ENCODE data around the gene ESPNL.

The ESPNL gene

GRCh38 chr2:238077292-238077691 is 22.8 kb upstream of the ESPNL start:
- H3K36me3 Mint-ChIP-seq (ENCODE audit: low read depth) = peaks cover 100% of the 10 kb centered on the region
- no peak overlapping the region for H3K4me3 Mint-ChIP-seq
- H3K4me1 Mint-ChIP-seq = peaks cover 6% of the 10 kb centered on the region
- H3K9me3 Mint-ChIP-seq = peaks cover 21% of the 10 kb centered on the region
- no peak for TF ChIP-seq CTCF (IDR thresholded peaks at IDR 0.05)
- peak overlapping the region; percentile 9 for H3K27ac Mint-ChIP-seq
- DNase-seq = no peak
- H3K27me3 Mint-ChIP-seq (ENCODE audit: low read depth, poor library complexity) = no peaks in the 10 kb centered on the region

- Mint-ChIP-seq H3K27ac (no peak overlapping the region), H3K36me3 (ENCODE audit: low read depth) (peaks cover 96% of the 10 kb centered on the region), H3K4me1 (peaks cover 6% of the 10 kb centered on the region), H3K9me3 (peaks cover 14% of the 10 kb centered on the region), H3K4me3 (no peak overlapping the region), H3K27me3 (ENCODE audit: low read depth, poor library complexity) (no peaks in the 10 kb centered on the region)
- no peak for TF ChIP-seq CTCF (IDR thresholded peaks at IDR 0.05)
- DNase-seq = no peak
These were observed 20.2 kb upstream of the ESPNL start for GRCh38 chr2:238079874-238080327.

GRCh38 chr2:238080518-238080917 is 19.6 kb upstream of the ESPNL start:
- H3K4me1 Mint-ChIP-seq = peaks cover 6% of the 10 kb centered on the region
- H3K36me3 Mint-ChIP-seq (ENCODE audit: low read depth) = peaks cover 95% of the 10 kb centered on the region
- no peak overlapping the region for H3K4me3 Mint-ChIP-seq
- H3K27me3 Mint-ChIP-seq (ENCODE audit: low read depth, poor library complexity) = no peaks in the 10 kb centered on the region
- H3K9me3 Mint-ChIP-seq = peaks cover 14% of the 10 kb centered on the region
- TF ChIP-seq CTCF (IDR thresholded peaks at IDR 0.05) = no peak
- DNase-seq = no peak
- no peak overlapping the region for H3K27ac Mint-ChIP-seq

- H3K9me3 Mint-ChIP-seq = peaks cover 14% of the 10 kb centered on the region
- no peak for TF ChIP-seq CTCF (IDR thresholded peaks at IDR 0.05)
- no peak overlapping the region for H3K4me3 Mint-ChIP-seq
- DNase-seq = no peak
- peaks cover 95% of the 10 kb centered on the region for H3K36me3 Mint-ChIP-seq (ENCODE audit: low read depth)
- peaks cover 6% of the 10 kb centered on the region for H3K4me1 Mint-ChIP-seq
- no peaks in the 10 kb centered on the region for H3K27me3 Mint-ChIP-seq (ENCODE audit: low read depth, poor library complexity)
- no peak overlapping the region for H3K27ac Mint-ChIP-seq
These were observed 19.0 kb upstream of the ESPNL start for GRCh38 chr2:238081150-238081549.

- Mint-ChIP-seq H3K36me3 (ENCODE audit: low read depth) (peaks cover 94% of the 10 kb centered on the region), H3K27ac (no peak overlapping the region), H3K4me1 (peaks cover 6% of the 10 kb centered on the region), H3K27me3 (ENCODE audit: low read depth, poor library complexity) (no peaks in the 10 kb centered on the region), H3K9me3 (peaks cover 14% of the 10 kb centered on the region), H3K4me3 (no peak overlapping the region)
- no peak for DNase-seq
- TF ChIP-seq CTCF (IDR thresholded peaks at IDR 0.05) = no peak
These were observed 18.6 kb upstream of the ESPNL start for GRCh38 chr2:238081561-238081960.

- TF ChIP-seq CTCF (IDR thresholded peaks at IDR 0.05) = no peak
- Mint-ChIP-seq H3K4me1 (peaks cover 6% of the 10 kb centered on the region), H3K27me3 (ENCODE audit: low read depth, poor library complexity) (no peaks in the 10 kb centered on the region), H3K27ac (no peak overlapping the region), H3K36me3 (ENCODE audit: low read depth) (peaks cover 92% of the 10 kb centered on the region), H3K9me3 (peaks cover 14% of the 10 kb centered on the region), H3K4me3 (no peak overlapping the region)
- DNase-seq = no peak
These were observed 18.0 kb upstream of the ESPNL start for GRCh38 chr2:238082151-238082550.

Measured in nephron progenitor cell (in vitro differentiated cells).